CD14-positive monocyte (primary cell): ENCODE results near the gene ZBTB7C. TPM values are rescaled to one million over a fixed set of nuclear protein-coding genes. Genes with fewer than 3 reads are reported as not detected.

Experiments used
- DNase-seq, 3 donors: peaks; one replicate each; pipeline ENCODE4 v3.0.0-alpha.2; 2011 to 2022
- H2AFZ ChIP-seq: 2 replicates; pipeline ENCODE4 v1.6.0; 2012; ENCODE audit warnings: mild to moderate bottlenecking, low read depth, low read length, inconsistent platforms; ENCODE audit not compliant: insufficient read depth, poor library complexity, severe bottlenecking
- H3K27ac ChIP-seq, 2 donors: 1 replicate in 1 of 2; 2 replicates in 1 of 2; pipeline ENCODE4 v1.5.1; 2012 to 2013; ENCODE audit warnings: low read length in 2 of 2, control low read depth in 1 of 2, inconsistent platforms in 1 of 2, low read depth in 1 of 2, mild to moderate bottlenecking in 1 of 2
- H3K27me3 ChIP-seq, 2 donors: one replicate each; pipeline versions ENCODE4 v1.6.0 to v1.6.1; 2011 to 2013; ENCODE audit warnings: low read length in 2 of 2; ENCODE audit not compliant: control insufficient read depth in 2 of 2, insufficient read depth in 2 of 2
- H3K36me3 ChIP-seq, 2 donors: replicated peaks in 1 of 2; 1 replicate in 1 of 2; 2 replicates in 1 of 2; pipeline versions ENCODE4 v1.5.1 to v1.6.1; 2012 to 2013; ENCODE audit warnings: low read length in 2 of 2, control low read depth in 1 of 2, inconsistent platforms in 1 of 2, mild to moderate bottlenecking in 1 of 2; ENCODE audit not compliant: insufficient read depth in 2 of 2, control insufficient read depth in 1 of 2
- H3K4me1 ChIP-seq, 2 donors: 1 replicate in 1 of 2; 2 replicates in 1 of 2; pipeline versions ENCODE4 v1.5.1 to v1.6.1; 2012 to 2013; ENCODE audit warnings: low read length in 2 of 2, control low read depth in 1 of 2, inconsistent platforms in 1 of 2, mild to moderate bottlenecking in 1 of 2, moderate library complexity in 1 of 2; ENCODE audit not compliant: insufficient read depth in 2 of 2, control insufficient read depth in 1 of 2
- H3K4me2 ChIP-seq: replicated peaks from 2 replicates; pipeline ENCODE3; 2012; ENCODE audit warnings: low read length, moderate library complexity, mild to moderate bottlenecking; ENCODE audit not compliant: poor library complexity, severe bottlenecking; ENCODE audit errors: extremely low read depth
- H3K4me3 ChIP-seq, 3 experiments: fragments of 200-600 bp in 1 of 3; sonication (generic) in 1 of 3; replicated peaks in 1 of 3; 1 replicate in 2 of 3; 2 replicates in 1 of 3; pipeline ENCODE4 v1.5.1; 2011 to 2013; ENCODE audit warnings: low read length in 3 of 3, mild to moderate bottlenecking in 3 of 3, control low read depth in 2 of 3, low read depth in 2 of 3, inconsistent platforms in 1 of 3, moderate library complexity in 1 of 3
- H3K79me2 ChIP-seq: 2 replicates; pipeline ENCODE4 v1.6.0; 2012; ENCODE audit warnings: mild to moderate bottlenecking, control low read depth, inconsistent platforms, low read length, moderate library complexity; ENCODE audit not compliant: insufficient read depth
- H3K9ac ChIP-seq: 2 replicates; pipeline ENCODE4 v1.6.0; 2017; ENCODE audit warnings: low read length, mild to moderate bottlenecking; ENCODE audit not compliant: insufficient read depth, poor library complexity, severe bottlenecking
- H3K9me3 ChIP-seq, 2 donors: replicated peaks in 1 of 2; 1 replicate in 1 of 2; 2 replicates in 1 of 2; pipeline versions ENCODE4 v1.5.1 to v1.6.1; 2012 to 2013; ENCODE audit warnings: low read length in 2 of 2, control low read depth in 1 of 2; ENCODE audit not compliant: control insufficient read depth in 1 of 2, insufficient read depth in 1 of 2
- H4K20me1 ChIP-seq: 2 replicates; pipeline ENCODE4 v1.6.0; 2012; ENCODE audit warnings: mild to moderate bottlenecking, low read length, control low read depth, moderate library complexity; ENCODE audit not compliant: insufficient read depth
- H3K27ac Mint-ChIP-seq, 7 donors: one replicate each; pipeline ENCODE4 v1.8.0; 2020; ENCODE audit warnings: mild to moderate bottlenecking in 7 of 7, mixed read lengths in 7 of 7, moderate library complexity in 6 of 7, inconsistent platforms in 2 of 7
- H3K27me3 Mint-ChIP-seq, 3 donors: one replicate each; pipeline ENCODE4 v1.8.0; 2021 to 2022; ENCODE audit warnings: low read depth in 3 of 3, mild to moderate bottlenecking in 3 of 3, mixed read lengths in 3 of 3, moderate library complexity in 3 of 3, inconsistent platforms in 1 of 3
- H3K36me3 Mint-ChIP-seq, 2 donors: one replicate each; pipeline ENCODE4 v1.8.0; 2020; ENCODE audit warnings: mixed read lengths in 2 of 2, inconsistent platforms in 1 of 2, mild to moderate bottlenecking in 1 of 2
- H3K4me1 Mint-ChIP-seq: one replicate; pipeline ENCODE4 v1.8.0; 2020; ENCODE audit warnings: mild to moderate bottlenecking, mixed read lengths
- H3K4me3 Mint-ChIP-seq, 2 donors: one replicate each; pipeline ENCODE4 v1.8.0; 2020; ENCODE audit warnings: mild to moderate bottlenecking in 2 of 2, mixed read lengths in 2 of 2, moderate library complexity in 1 of 2
- H3K9me3 Mint-ChIP-seq, 7 donors: one replicate each; pipeline ENCODE4 v1.8.0; 2020 to 2022; ENCODE audit warnings: mixed read lengths in 7 of 7, mild to moderate bottlenecking in 6 of 7, moderate library complexity in 6 of 7, inconsistent platforms in 2 of 7
- WGBS: methylation state at CpG from one replicate; pipeline ENCODE4 v1.1.5; 2013; ENCODE audit warnings: missing lambda C conversion rate; ENCODE audit not compliant: insufficient coverage; 5-methylcytosine and 5-hydroxymethylcytosine counted together
- intact Hi-C, 2 donors: fragments of 100-400 bp; cut with micrococcal nuclease; formaldehyde crosslinking; loops; one replicate each; pipeline versions ENCODE4 v1.15.0 to v1.15.1; 2023
- polyA plus RNA-seq, 3 donors: library from polyadenylated mRNA; depleted of rRNA in 1 of 3; unstranded in 2 of 3; stranded (reverse) in 1 of 3; fragments of 300-500 nt in 2 of 3; fragments of >200 nt in 1 of 3; fragmentation: Illumina TruSeq in 2 of 3; gene quantifications; 1 replicate in 2 of 3; 2 replicates in 1 of 3; pipeline ENCODE4 v1.2.3, GENCODE V29; 2012 to 2021
- TF ChIP-seq, protein P1 (sequence below): fragments of 200-600 bp; IDR thresholded peaks from one replicate; pipeline ENCODE4 v1.8.0; 2022; ENCODE audit warnings: antibody characterized with exemption, mild to moderate bottlenecking

ZBTB7C gene
- polyA plus RNA-seq, 3 donors = 0.03 to 0.09 TPM; not detected in 1

DNA sequence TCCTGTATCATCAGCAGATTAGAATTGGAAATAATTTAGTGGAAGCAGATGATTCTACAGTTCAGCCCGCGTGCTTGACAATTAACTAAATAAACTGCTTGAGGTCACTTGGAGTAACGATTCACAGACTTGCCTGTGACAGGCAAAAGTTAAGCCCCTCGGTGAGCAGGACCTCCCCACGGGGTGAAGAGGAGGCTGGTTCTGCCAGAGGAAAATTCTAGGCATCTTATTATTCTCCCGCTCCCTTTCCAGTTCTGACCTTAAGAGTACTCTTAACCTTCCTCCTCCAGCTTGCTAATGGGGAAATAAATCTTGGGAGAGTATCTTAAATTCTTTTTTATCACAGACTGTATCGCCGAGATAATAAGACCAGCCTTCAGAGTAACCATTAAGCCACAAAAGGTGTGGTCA, 309.0 kb downstream of the ZBTB7C start:
- Histone ChIP-seq H4K20me1 (no peaks in the 10 kb centered on the region), H3K36me3 (no peaks in the 10 kb centered on the region), H3K4me3 (no peak overlapping the region), H3K9ac (no peak overlapping the region), H3K79me2 (no peaks in the 10 kb centered on the region), H3K27ac (no peak overlapping the region), H2AFZ (no peak overlapping the region), H3K4me2 (no peak overlapping the region), H3K27me3 (no peaks in the 10 kb centered on the region), H3K4me1 (no peaks in the 10 kb centered on the region), H3K9me3 (no peaks in the 10 kb centered on the region)
- TF ChIP-seq, protein P1, sequence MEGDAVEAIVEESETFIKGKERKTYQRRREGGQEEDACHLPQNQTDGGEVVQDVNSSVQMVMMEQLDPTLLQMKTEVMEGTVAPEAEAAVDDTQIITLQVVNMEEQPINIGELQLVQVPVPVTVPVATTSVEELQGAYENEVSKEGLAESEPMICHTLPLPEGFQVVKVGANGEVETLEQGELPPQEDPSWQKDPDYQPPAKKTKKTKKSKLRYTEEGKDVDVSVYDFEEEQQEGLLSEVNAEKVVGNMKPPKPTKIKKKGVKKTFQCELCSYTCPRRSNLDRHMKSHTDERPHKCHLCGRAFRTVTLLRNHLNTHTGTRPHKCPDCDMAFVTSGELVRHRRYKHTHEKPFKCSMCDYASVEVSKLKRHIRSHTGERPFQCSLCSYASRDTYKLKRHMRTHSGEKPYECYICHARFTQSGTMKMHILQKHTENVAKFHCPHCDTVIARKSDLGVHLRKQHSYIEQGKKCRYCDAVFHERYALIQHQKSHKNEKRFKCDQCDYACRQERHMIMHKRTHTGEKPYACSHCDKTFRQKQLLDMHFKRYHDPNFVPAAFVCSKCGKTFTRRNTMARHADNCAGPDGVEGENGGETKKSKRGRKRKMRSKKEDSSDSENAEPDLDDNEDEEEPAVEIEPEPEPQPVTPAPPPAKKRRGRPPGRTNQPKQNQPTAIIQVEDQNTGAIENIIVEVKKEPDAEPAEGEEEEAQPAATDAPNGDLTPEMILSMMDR = no peak
- peaks cover 8 to 15% (median 12%) of the 10 kb centered on the region in 3 donors for H3K27me3 Mint-ChIP-seq
- no peak for DNase-seq
- no peak overlapping the region for H3K4me3 Mint-ChIP-seq
- WGBS = no CpG with 5 or more reads among the region's 8 CpGs
- intact Hi-C loops = no loop called here
- no peaks in the 10 kb centered on the region for H3K36me3 Mint-ChIP-seq
- H3K27ac Mint-ChIP-seq = no peak overlapping the region
- no peaks in the 10 kb centered on the region for H3K9me3 Mint-ChIP-seq
- no peaks in the 10 kb centered on the region for H3K4me1 Mint-ChIP-seq

DNA sequence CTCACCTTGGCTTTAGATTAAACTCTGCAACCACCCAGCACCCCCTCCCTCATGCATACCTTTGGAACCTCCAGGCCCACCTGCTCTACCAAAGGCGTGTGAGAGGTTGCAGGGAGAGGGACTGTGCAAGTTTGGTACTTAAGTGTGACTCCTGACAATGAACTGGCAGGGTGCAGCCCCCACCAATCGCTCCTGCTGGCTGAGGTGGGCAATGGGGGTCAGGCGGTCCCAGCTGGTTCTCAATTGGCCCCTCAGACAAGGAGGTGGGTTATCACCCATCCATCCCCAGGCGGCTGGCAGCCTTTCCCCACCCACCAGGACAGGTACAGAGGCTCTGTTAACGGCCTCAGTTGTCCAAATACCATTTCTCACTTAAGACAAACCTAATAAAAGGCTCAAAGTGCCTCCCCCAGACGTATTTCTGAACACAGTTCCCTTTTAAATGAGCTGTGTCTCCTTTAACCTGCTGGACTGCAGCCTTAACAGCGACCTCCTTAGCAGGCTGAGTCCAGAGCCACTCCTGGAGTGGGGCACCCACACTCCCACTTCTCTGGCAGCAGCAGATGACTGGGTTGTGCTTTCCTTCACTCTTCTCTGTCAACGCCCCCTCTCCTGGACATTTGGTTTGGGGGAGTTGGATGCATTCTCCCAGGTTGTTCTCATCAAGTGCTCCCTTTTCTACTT, 309.6 kb downstream of the ZBTB7C start:
- Histone ChIP-seq H2AFZ (no peak overlapping the region), H3K4me3 (no peak overlapping the region), H4K20me1 (no peaks in the 10 kb centered on the region), H3K9ac (no peak overlapping the region), H3K27ac (no peak overlapping the region), H3K79me2 (no peaks in the 10 kb centered on the region), H3K4me1 (no peaks in the 10 kb centered on the region), H3K36me3 (no peaks in the 10 kb centered on the region), H3K4me2 (no peak overlapping the region), H3K27me3 (no peaks in the 10 kb centered on the region), H3K9me3 (no peaks in the 10 kb centered on the region)
- H3K27me3 Mint-ChIP-seq = peaks cover 13 to 15% (median 15%) of the 10 kb centered on the region in 3 donors
- H3K4me1 Mint-ChIP-seq = no peaks in the 10 kb centered on the region
- WGBS = 69% methylated on average over 3 of the region's 8 CpGs
- intact Hi-C loops = no loop called here
- TF ChIP-seq, protein P1 = no peak
- H3K4me3 Mint-ChIP-seq = no peak overlapping the region
- H3K36me3 Mint-ChIP-seq = no peaks in the 10 kb centered on the region
- DNase-seq = no peak
- no peaks in the 10 kb centered on the region for H3K9me3 Mint-ChIP-seq
- no peak overlapping the region for H3K27ac Mint-ChIP-seq
